ENCODE results near the gene TNFAIP1.
A peak's percentile ranks its signal among the peaks of the same experiment; 100 is the strongest.

Gene TNFAIP1

GRCh38 chr17:28369684-28370034, 34.1 kb downstream of the TNFAIP1 start:
- Histone ChIP-seq H2BK12ac (ENCODE audit: low read length) (no peak overlapping the region), H3K9me3 (replicated peaks in 1 of 2; ENCODE audit: control insufficient read depth in 2 of 2, insufficient read depth in 1 of 2, low read depth in 1 of 2, low read length in 2 of 2) (no peaks in the 10 kb centered on the region), H2AFZ (ENCODE audit: low read length) (peak overlapping the region; percentile 48), H3K4me2 (ENCODE audit: insufficient read depth, low read length, poor library complexity, severe bottlenecking) (no peak overlapping the region), H3K27ac (replicated peaks; ENCODE audit: low read length) (peak overlapping the region; percentile 64), H3K4me1 (ENCODE audit: control insufficient read depth in 2 of 2, insufficient read depth in 1 of 2, low read depth in 1 of 2, low read length in 2 of 2) (peaks cover 24 to 25% of the 10 kb centered on the region in 2 donors), H2BK5ac (ENCODE audit: low read length) (peak overlapping the region; percentile 47), H2BK15ac (ENCODE audit: low read length) (peak overlapping the region; percentile 69), H3K18ac (ENCODE audit: low read length) (peak overlapping the region; percentile 20), H3K9ac (ENCODE audit: low read depth, low read length, poor library complexity) (no peak overlapping the region), H3K23ac (ENCODE audit: low read depth, low read length, poor library complexity) (no peak overlapping the region), H3K4ac (ENCODE audit: low read length) (no peak overlapping the region), H2AK5ac (ENCODE audit: low read depth, low read length) (peak overlapping the region; percentile 86), H3K79me1 (ENCODE audit: low read depth, low read length) (peaks cover 3% of the 10 kb centered on the region), H4K8ac (ENCODE audit: low read depth, low read length) (no peak overlapping the region), H4K91ac (ENCODE audit: low read depth, low read length, poor library complexity) (no peak overlapping the region), H3K14ac (ENCODE audit: low read length) (peak overlapping the region; percentile 6), H3K36me3 (replicated peaks in 1 of 2; ENCODE audit: control insufficient read depth in 2 of 2, insufficient read depth in 2 of 2, low read length in 2 of 2) (peaks cover under 1 to 10% of the 10 kb centered on the region in 2 donors), H3K4me3 (ENCODE audit: low read length in 2 of 2) (no peak overlapping the region), H3K27me3 (ENCODE audit: control insufficient read depth in 3 of 3, insufficient read depth in 3 of 3, low read depth in 1 of 3, low read length in 3 of 3) (peaks cover 0 to 16% (median 0%) of the 10 kb centered on the region in 3 experiments), H2BK120ac (ENCODE audit: low read depth, low read length) (no peak overlapping the region)
- no peak for DNase-seq (ENCODE audit: low spot score)
- no CpG with 5 or more reads among the region's 10 CpGs for WGBS, 2 donors (ENCODE audit: extremely low coverage in 2 of 2, insufficient read length in 2 of 2, insufficient replicate concordance in 1 of 2)

GRCh38 chr17:28370035-28370743, 34.6 kb downstream of the TNFAIP1 start, which contains the start of gene VTN:
TSS of gene VTN (minus strand) at chr17:28370307. CDS start at chr17:28370203, 104 bp downstream.
- Histone ChIP-seq H3K4me1 (ENCODE audit: control insufficient read depth in 2 of 2, insufficient read depth in 1 of 2, low read depth in 1 of 2, low read length in 2 of 2) (peaks cover 24 to 25% of the 10 kb centered on the region in 2 donors), H3K9me3 (replicated peaks in 1 of 2; ENCODE audit: control insufficient read depth in 2 of 2, insufficient read depth in 1 of 2, low read depth in 1 of 2, low read length in 2 of 2) (no peaks in the 10 kb centered on the region), H3K4ac (ENCODE audit: low read length) (no peak within 1 kb of the TSS), H3K14ac (ENCODE audit: low read length) (peak within 1 kb of the TSS; percentile 6), H3K23ac (ENCODE audit: low read depth, low read length, poor library complexity) (no peak within 1 kb of the TSS), H4K8ac (ENCODE audit: low read depth, low read length) (no peak within 1 kb of the TSS), H3K27me3 (ENCODE audit: control insufficient read depth in 3 of 3, insufficient read depth in 3 of 3, low read depth in 1 of 3, low read length in 3 of 3) (peaks cover 0 to 16% (median 0%) of the 10 kb centered on the region in 3 experiments), H3K79me1 (ENCODE audit: low read depth, low read length) (peaks cover 3% of the 10 kb centered on the region), H2BK5ac (ENCODE audit: low read length) (peak within 1 kb of the TSS; percentile 47), H3K18ac (ENCODE audit: low read length) (peak within 1 kb of the TSS; percentile 20), H4K91ac (ENCODE audit: low read depth, low read length, poor library complexity) (peak within 1 kb of the TSS; percentile 11), H2BK120ac (ENCODE audit: low read depth, low read length) (no peak within 1 kb of the TSS), H2AFZ (ENCODE audit: low read length) (peak within 1 kb of the TSS; percentile 97), H3K4me3 (ENCODE audit: low read length in 2 of 2) (peak within 1 kb of the TSS in 1 of 2 donors; percentile 97), H2BK15ac (ENCODE audit: low read length) (peak within 1 kb of the TSS; percentile 69), H3K4me2 (ENCODE audit: insufficient read depth, low read length, poor library complexity, severe bottlenecking) (peak within 1 kb of the TSS; percentile 41), H2BK12ac (ENCODE audit: low read length) (no peak within 1 kb of the TSS), H2AK5ac (ENCODE audit: low read depth, low read length) (peak within 1 kb of the TSS; percentile 86), H3K27ac (replicated peaks; ENCODE audit: low read length) (peak within 1 kb of the TSS; percentile 64), H3K9ac (ENCODE audit: low read depth, low read length, poor library complexity) (no peak within 1 kb of the TSS), H3K36me3 (replicated peaks in 1 of 2; ENCODE audit: control insufficient read depth in 2 of 2, insufficient read depth in 2 of 2, low read length in 2 of 2) (peaks cover 0 to 8% of the 10 kb centered on the region in 2 donors)
- no CpG with 5 or more reads among the region's 8 CpGs for WGBS, 2 donors (ENCODE audit: extremely low coverage in 2 of 2, insufficient read length in 2 of 2, insufficient replicate concordance in 1 of 2)
- DNase-seq (ENCODE audit: low spot score), result peak; percentile 58

- Histone ChIP-seq H3K9me3 (replicated peaks in 1 of 2; ENCODE audit: control insufficient read depth in 2 of 2, insufficient read depth in 1 of 2, low read depth in 1 of 2, low read length in 2 of 2) (no peaks in the 10 kb centered on the region), H3K79me1 (ENCODE audit: low read depth, low read length) (peaks cover 3% of the 10 kb centered on the region), H3K4ac (ENCODE audit: low read length) (no peak overlapping the region), H3K4me1 (ENCODE audit: control insufficient read depth in 2 of 2, insufficient read depth in 1 of 2, low read depth in 1 of 2, low read length in 2 of 2) (peaks cover 24 to 25% of the 10 kb centered on the region in 2 donors), H3K27ac (replicated peaks; ENCODE audit: low read length) (peak overlapping the region; percentile 64), H2BK15ac (ENCODE audit: low read length) (no peak overlapping the region), H2BK5ac (ENCODE audit: low read length) (no peak overlapping the region), H2AK5ac (ENCODE audit: low read depth, low read length) (no peak overlapping the region), H2BK120ac (ENCODE audit: low read depth, low read length) (no peak overlapping the region), H3K27me3 (ENCODE audit: control insufficient read depth in 3 of 3, insufficient read depth in 3 of 3, low read depth in 1 of 3, low read length in 3 of 3) (peaks cover 0 to 16% (median 0%) of the 10 kb centered on the region in 3 experiments), H4K8ac (ENCODE audit: low read depth, low read length) (no peak overlapping the region), H2BK12ac (ENCODE audit: low read length) (no peak overlapping the region), H4K91ac (ENCODE audit: low read depth, low read length, poor library complexity) (no peak overlapping the region), H2AFZ (ENCODE audit: low read length) (peak overlapping the region; percentile 97), H3K4me2 (ENCODE audit: insufficient read depth, low read length, poor library complexity, severe bottlenecking) (no peak overlapping the region), H3K18ac (ENCODE audit: low read length) (no peak overlapping the region), H3K4me3 (ENCODE audit: low read length in 2 of 2) (peak overlapping the region in 1 of 2 donors; percentile 97), H3K36me3 (replicated peaks in 1 of 2; ENCODE audit: control insufficient read depth in 2 of 2, insufficient read depth in 2 of 2, low read length in 2 of 2) (peaks cover 0 to 8% of the 10 kb centered on the region in 2 donors), H3K23ac (ENCODE audit: low read depth, low read length, poor library complexity) (no peak overlapping the region), H3K9ac (ENCODE audit: low read depth, low read length, poor library complexity) (no peak overlapping the region), H3K14ac (ENCODE audit: low read length) (no peak overlapping the region)
- no peak for DNase-seq (ENCODE audit: low spot score)
- no CpG with 5 or more reads among the region's 1 CpG for WGBS, 2 donors (ENCODE audit: extremely low coverage in 2 of 2, insufficient read length in 2 of 2, insufficient replicate concordance in 1 of 2)
These were observed 35.2 kb downstream of the TNFAIP1 start for GRCh38 chr17:28370744-28371103.
